Fibroblast of villous mesenchyme (primary cell): Measurements from ENCODE around the gene SSBP3. TPM values are rescaled to one million over a fixed set of nuclear protein-coding genes. Genes with fewer than 3 reads are reported as not detected.

Experiments used
- DNase-seq: peaks from one replicate; pipeline ENCODE4 v3.0.0-alpha.2; 2010; ENCODE audit warnings: low read depth
- H3K4me3 ChIP-seq: 2 replicates; pipeline ENCODE4 v1.5.1; 2011; ENCODE audit warnings: low read depth, mild to moderate bottlenecking, low read length
- total RNA-seq: library from RNA; depleted of rRNA; stranded (reverse); fragments of >200 nt; gene quantifications from 2 replicates; pipeline ENCODE4 v1.2.3, GENCODE V29; 2012
- TF ChIP-seq, protein P1 (sequence below): IDR thresholded peaks from 2 replicates; pipeline ENCODE4 v1.5.1; 2012; ENCODE audit warnings: low read depth, mild to moderate bottlenecking, low read length; ENCODE audit not compliant: insufficient read depth

Gene SSBP3
- total RNA-seq, 1 donor = 15.1 TPM

DNA sequence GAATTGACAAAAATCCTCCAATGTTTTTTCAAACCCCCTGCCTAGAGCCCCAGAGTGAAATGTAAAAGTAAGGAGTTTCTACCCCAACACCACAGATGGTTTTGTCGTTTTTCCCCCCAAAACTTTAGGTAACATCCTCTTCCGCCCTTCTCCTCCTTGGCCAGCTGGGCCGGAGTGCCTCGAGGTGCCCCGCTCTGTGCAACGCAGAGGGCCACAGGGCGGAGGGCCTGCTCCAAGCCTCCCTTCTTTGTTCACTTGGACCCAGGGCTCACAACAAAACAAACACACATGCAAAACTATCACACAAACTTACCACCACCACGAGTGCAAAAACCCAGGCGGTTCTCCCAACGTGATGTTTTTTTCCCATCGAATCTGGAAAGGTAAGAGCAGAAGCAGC, 1.9 kb downstream of the SSBP3 start:
- DNase-seq = no peak
- TF ChIP-seq, protein P1, sequence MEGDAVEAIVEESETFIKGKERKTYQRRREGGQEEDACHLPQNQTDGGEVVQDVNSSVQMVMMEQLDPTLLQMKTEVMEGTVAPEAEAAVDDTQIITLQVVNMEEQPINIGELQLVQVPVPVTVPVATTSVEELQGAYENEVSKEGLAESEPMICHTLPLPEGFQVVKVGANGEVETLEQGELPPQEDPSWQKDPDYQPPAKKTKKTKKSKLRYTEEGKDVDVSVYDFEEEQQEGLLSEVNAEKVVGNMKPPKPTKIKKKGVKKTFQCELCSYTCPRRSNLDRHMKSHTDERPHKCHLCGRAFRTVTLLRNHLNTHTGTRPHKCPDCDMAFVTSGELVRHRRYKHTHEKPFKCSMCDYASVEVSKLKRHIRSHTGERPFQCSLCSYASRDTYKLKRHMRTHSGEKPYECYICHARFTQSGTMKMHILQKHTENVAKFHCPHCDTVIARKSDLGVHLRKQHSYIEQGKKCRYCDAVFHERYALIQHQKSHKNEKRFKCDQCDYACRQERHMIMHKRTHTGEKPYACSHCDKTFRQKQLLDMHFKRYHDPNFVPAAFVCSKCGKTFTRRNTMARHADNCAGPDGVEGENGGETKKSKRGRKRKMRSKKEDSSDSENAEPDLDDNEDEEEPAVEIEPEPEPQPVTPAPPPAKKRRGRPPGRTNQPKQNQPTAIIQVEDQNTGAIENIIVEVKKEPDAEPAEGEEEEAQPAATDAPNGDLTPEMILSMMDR = no peak
- H3K4me3 ChIP-seq = peak overlapping the region; percentile 76

DNA sequence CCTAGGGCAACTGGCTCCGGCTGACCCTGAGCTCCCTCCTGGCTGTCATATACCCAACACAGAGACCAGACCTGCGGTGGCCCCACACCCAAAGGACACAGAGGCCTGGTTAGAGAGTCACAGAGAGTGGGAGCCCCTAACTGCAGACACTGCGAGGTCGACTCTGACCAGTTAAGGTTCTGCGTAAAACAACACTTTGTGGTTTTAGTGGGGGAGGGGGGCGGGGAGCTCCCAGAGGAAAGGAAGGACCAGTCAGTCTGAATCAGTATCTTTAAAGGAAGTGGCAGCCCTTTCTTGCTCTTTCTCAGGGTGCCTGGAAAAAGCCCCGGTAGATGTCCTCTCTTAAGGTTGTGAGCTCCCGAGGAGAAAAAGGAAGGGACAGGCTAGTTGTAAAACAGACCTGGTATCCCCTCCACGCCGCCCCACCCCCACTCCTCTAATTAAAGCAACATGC, 2.4 kb downstream of the SSBP3 start:
- peak overlapping the region; percentile 76 for H3K4me3 ChIP-seq
- DNase-seq = peak; percentile 73
- TF ChIP-seq, protein P1 = no peak

GRCh38 chr1:54403405-54403804, 2.8 kb downstream of the SSBP3 start:
- peak overlapping the region; percentile 76 for H3K4me3 ChIP-seq
- DNase-seq = no peak
- TF ChIP-seq, protein P1 = no peak

DNA sequence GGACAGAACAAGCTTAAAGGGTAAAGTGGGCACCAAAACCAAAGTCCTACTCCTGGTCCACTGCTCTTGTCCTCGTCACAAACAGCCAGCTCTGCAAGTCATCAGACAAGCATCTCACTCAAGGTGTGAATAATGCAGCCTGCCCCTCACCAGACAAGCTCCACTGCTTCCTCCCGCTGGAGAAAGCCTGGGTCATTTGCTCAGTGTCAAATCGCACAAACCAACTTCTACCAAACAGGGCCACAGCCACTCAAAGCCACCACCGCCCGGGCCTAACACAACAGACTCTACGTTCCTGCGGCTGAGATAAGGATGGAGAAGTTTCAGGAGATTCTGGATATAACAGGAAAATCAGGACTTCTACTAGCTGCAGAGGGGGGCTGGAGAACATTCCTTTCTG, 3.3 kb downstream of the SSBP3 start:
- DNase-seq = no peak
- TF ChIP-seq, protein P1 = no peak
- H3K4me3 ChIP-seq = no peak overlapping the region

GRCh38 chr1:54401799-54402198, 4.4 kb downstream of the SSBP3 start:
- TF ChIP-seq, protein P1 = no peak
- DNase-seq = no peak
- H3K4me3 ChIP-seq = no peak overlapping the region

- no peak for DNase-seq
- no peak overlapping the region for H3K4me3 ChIP-seq
- TF ChIP-seq, protein P1 = no peak
These were observed 5.9 kb downstream of the SSBP3 start for GRCh38 chr1:54400329-54400728.

DNA sequence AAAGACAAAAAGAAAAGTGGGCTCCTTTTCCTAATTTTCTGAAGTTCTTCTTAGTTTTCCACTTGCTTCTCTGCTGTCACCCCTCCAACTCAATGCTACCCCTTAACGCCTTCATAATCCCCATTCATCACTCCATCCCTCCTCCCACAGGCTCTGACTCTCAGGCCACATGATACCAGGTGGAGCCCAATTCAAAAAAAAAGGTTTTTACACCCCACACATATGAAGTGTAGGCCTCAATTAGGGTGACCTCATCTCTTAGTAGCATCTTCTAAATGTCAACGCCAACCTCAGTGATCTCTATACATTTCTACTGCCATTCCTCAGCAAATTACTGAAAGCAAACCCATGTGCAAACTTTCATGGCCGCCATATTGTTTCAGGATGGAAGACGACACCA, 6.4 kb downstream of the SSBP3 start:
- no peak overlapping the region for H3K4me3 ChIP-seq
- TF ChIP-seq, protein P1 = no peak
- DNase-seq = no peak
